Esophagus squamous epithelium (tissue), 4 donors: ENCODE measurements around the gene DOC2A.

Experiments
- CTCF ChIP-seq, 6 experiments: fragments of 450-650 bp in 4 of 6; fragments of 200-600 bp in 2 of 6; sonication (generic) in 2 of 6; IDR thresholded peaks; one replicate each; pipeline ENCODE4 v1.5.1; 2016 to 2019; ENCODE audit warnings: antibody characterized with exemption in 6 of 6, mild to moderate bottlenecking in 4 of 6, moderate library complexity in 4 of 6
- POLR2A ChIP-seq, 4 donors: fragments of 450-650 bp; IDR thresholded peaks; one replicate each; pipeline ENCODE4 v1.6.1; 2017; ENCODE audit warnings: antibody characterized with exemption in 4 of 4, mild to moderate bottlenecking in 4 of 4, moderate library complexity in 3 of 4

DNA sequence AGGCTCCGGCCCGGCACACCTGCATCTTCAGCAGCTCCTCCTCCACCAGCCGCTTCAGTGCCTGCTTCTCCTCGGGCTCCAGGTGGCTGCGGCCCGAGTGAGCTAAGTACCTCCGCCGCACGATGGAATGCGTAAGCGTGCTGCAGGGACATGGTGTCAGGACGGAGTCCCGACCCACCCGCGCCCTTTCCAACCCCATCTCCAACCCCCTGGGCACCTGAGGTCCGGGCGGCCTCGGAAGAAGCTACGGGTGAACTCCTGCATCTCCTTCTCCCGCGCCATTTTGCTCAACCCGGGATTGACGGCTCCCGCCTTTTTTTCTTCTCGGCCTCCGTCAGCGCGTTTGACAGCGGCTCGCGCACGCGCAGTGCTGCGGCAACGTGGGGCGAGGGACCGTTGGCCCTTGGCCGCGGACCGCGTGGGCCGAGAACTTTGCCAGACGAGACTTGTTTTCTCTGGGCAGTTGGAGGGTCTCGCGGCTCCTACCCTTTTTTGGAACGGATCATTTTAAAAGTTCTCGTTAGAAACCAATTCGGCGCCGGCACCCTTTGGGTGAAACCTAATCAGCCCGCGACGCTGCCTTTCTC is 15.4 kb downstream of the DOC2A start, which contains the start of gene HIRIP3:
- TF ChIP-seq CTCF (IDR thresholded peaks at IDR 0.05) = no peak
- TF ChIP-seq POLR2A (IDR thresholded peaks at IDR 0.05) = no peak
